Panc1 (cell line): ENCODE measurements around the gene CIPC. TPM values are rescaled to one million over a fixed set of nuclear protein-coding genes. Genes with fewer than 3 reads are reported as not detected.

Experiments used
- ATAC-seq: fragments of 200-7000 bp; cut with Tn5 transposase; 2 replicates; pipeline ENCODE4 v1.9.1; 2020; ENCODE audit warnings: mild to moderate bottlenecking, moderate library complexity
- BruUV-seq: library from RNA; stranded (reverse); fragments of 400-500 nt; replicated peaks from 2 replicates; lab custom pipeline; 2021; lab: Mats Ljungman, UMichigan
- CTCF ChIA-PET: fragments of 300-600 bp; sonication (Branson Sonifier 250); formaldehyde crosslinking; loops from one replicate; lab custom pipeline; 2022; ENCODE audit warnings: antibody characterized with exemption; lab: Charles Lee
- POLR2A ChIA-PET: fragments of 300-600 bp; sonication (Branson Sonifier 250); formaldehyde crosslinking; loops from one replicate; lab custom pipeline; 2022; ENCODE audit warnings: antibody characterized with exemption; lab: Charles Lee
- DNase-seq: peaks from one replicate; pipeline ENCODE4 v3.0.0-alpha.2; 2010; ENCODE audit warnings: low read depth, low spot score
- H3K27ac ChIP-seq: 2 replicates; pipeline ENCODE4 v1.5.1; 2011; ENCODE audit warnings: mild to moderate bottlenecking, low read length, inconsistent platforms
- H3K27me3 ChIP-seq: fragments of 200-500 bp; sonication (Bioruptor generic); 2 replicates; pipeline ENCODE4 v1.6.0; 2014; ENCODE audit warnings: low read length, inconsistent platforms; ENCODE audit not compliant: control insufficient read depth, insufficient read depth
- H3K36me3 ChIP-seq: fragments of 200-500 bp; sonication (Bioruptor generic); 2 replicates; pipeline ENCODE4 v1.5.1; 2014; ENCODE audit warnings: inconsistent platforms, mild to moderate bottlenecking, low read length, moderate library complexity; ENCODE audit not compliant: control insufficient read depth, insufficient read depth
- H3K4me1 ChIP-seq: 2 replicates; pipeline ENCODE4 v1.5.1; 2011; ENCODE audit warnings: inconsistent platforms, mild to moderate bottlenecking, low read length, moderate library complexity; ENCODE audit not compliant: control insufficient read depth, insufficient read depth
- H3K4me3 ChIP-seq, 2 experiments: 2 replicates each; pipeline ENCODE4 v1.5.1; 2011 to 2012; ENCODE audit warnings: low read depth in 2 of 2, low read length in 2 of 2, mild to moderate bottlenecking in 2 of 2, inconsistent platforms in 1 of 2, moderate library complexity in 1 of 2
- H3K9me3 ChIP-seq: fragments of 200-500 bp; sonication (Bioruptor generic); 2 replicates; pipeline ENCODE4 v1.5.1; 2014; ENCODE audit warnings: low read depth, mild to moderate bottlenecking, inconsistent platforms, low read length, moderate library complexity; ENCODE audit not compliant: control insufficient read depth, insufficient read depth
- CTCF ChIP-seq: fragments of 450-650 bp; IDR thresholded peaks from 2 replicates; pipeline ENCODE4 v1.5.1; 2017; ENCODE audit warnings: mild to moderate bottlenecking
- POLR2AphosphoS5 ChIP-seq: IDR thresholded peaks from 2 replicates; pipeline ENCODE4 v1.6.1; 2012; ENCODE audit warnings: mild to moderate bottlenecking, low read depth, low read length, moderate library complexity
- REST ChIP-seq, 2 experiments: IDR thresholded peaks; 2 replicates each; pipeline ENCODE4 v1.6.1; 2011 to 2012; ENCODE audit warnings: low read depth in 2 of 2, control low read depth in 1 of 2, low read length in 1 of 2, mild to moderate bottlenecking in 1 of 2, moderate library complexity in 1 of 2; ENCODE audit not compliant: insufficient read depth in 1 of 2
- SIN3A ChIP-seq: IDR thresholded peaks from 2 replicates; pipeline ENCODE4 v1.6.1; 2012; ENCODE audit warnings: low read depth, mild to moderate bottlenecking, low read length, moderate library complexity, borderline replicate concordance; ENCODE audit not compliant: insufficient read depth
- TCF7L2 ChIP-seq: IDR thresholded peaks from 2 replicates; pipeline ENCODE4 v1.6.1; 2011; ENCODE audit warnings: mild to moderate bottlenecking, low read depth, low read length, inconsistent platforms
- in situ Hi-C: cut with HindIII; loops from 2 replicates; pipeline ENCODE4 v1.10.0; 2016; ENCODE audit warnings: low sequenced_read_pairs, low pct_unique_long_range_greater_than_20kb
- intact Hi-C: fragments of 100-400 bp; cut with micrococcal nuclease; formaldehyde crosslinking; loops from one replicate; pipeline ENCODE4 v1.10.0; 2022; ENCODE audit not compliant: unreplicated experiment
- total RNA-seq: library from RNA; stranded (reverse); gene quantifications from one replicate; pipeline ENCODE4 v1.2.1, GENCODE V29; 2021; ENCODE audit not compliant: unreplicated experiment

Gene CIPC
- total RNA-seq, 1 experiment from 2014 or later, result 20.3 TPM

- peak; percentile 24 for DNase-seq
- H3K36me3 ChIP-seq, result no peaks in the 10 kb centered on the region
- H3K27me3 ChIP-seq, result peaks cover 3% of the 10 kb centered on the region; the same call in 1 of the 2 replicates
- in situ Hi-C loops (no loop called here), intact Hi-C loops (loop anchor here (2.0 to 5.0 kb wide), 3 partner anchors 61 to 165 kb away; no protein-coding TSS in a partner anchor)
- no peak for TF ChIP-seq POLR2AphosphoS5
- no peak; the same call in 1 of the 2 replicates for TF ChIP-seq CTCF
- TF ChIP-seq TCF7L2, result no peak
- TF ChIP-seq REST (IDR thresholded peaks at IDR 0.05; ENCODE audit: insufficient read depth in 1 of 2, low read depth in 2 of 2, low read length in 1 of 2), result no peak
- no peak for TF ChIP-seq SIN3A
- no peak overlapping the region for H3K4me3 ChIP-seq
- H3K9me3 ChIP-seq, result no peaks in the 10 kb centered on the region
- peak; percentile 83 for ATAC-seq
- POLR2A ChIA-PET, result no interaction called here
- H3K4me1 ChIP-seq, result no peaks in the 10 kb centered on the region
- H3K27ac ChIP-seq, result no peak overlapping the region
- no TSS peak for BruUV-seq
- CTCF ChIA-PET, result interaction anchor here (0.5 to 3.4 kb wide), 8 partner anchors 9 to 279 kb away, joined by 3 to 33 read pairs (median 4); no protein-coding TSS in a partner anchor
Measured at GRCh38 chr14:77151918-77152588, 54.0 kb downstream of the CIPC start.

- in situ Hi-C loops, result no loop called here
- H3K36me3 ChIP-seq, result no peaks in the 10 kb centered on the region
- CTCF ChIA-PET, result interaction anchor here (3.4 kb wide), 1 partner anchor 162 kb away, joined by 33 read pairs; no protein-coding TSS in a partner anchor
- TF ChIP-seq SIN3A, result no peak
- TF ChIP-seq TCF7L2, result no peak
- TF ChIP-seq POLR2AphosphoS5, result no peak
- H3K27ac ChIP-seq, result no peak overlapping the region
- intact Hi-C loops, result loop anchor here (2.0 to 5.0 kb wide), 3 partner anchors 59 to 163 kb away; no protein-coding TSS in a partner anchor
- H3K27me3 ChIP-seq, result 0 out of 2 replicates have a peak, but pooled peaks cover 2% of the 10 kb centered on the region
- H3K4me3 ChIP-seq, result no peak overlapping the region
- H3K4me1 ChIP-seq, result no peaks in the 10 kb centered on the region
- H3K9me3 ChIP-seq, result no peaks in the 10 kb centered on the region
- POLR2A ChIA-PET, result no interaction called here
- DNase-seq (no peak), ATAC-seq (no peak)
- no TSS peak for BruUV-seq
Measured at GRCh38 chr14:77153802-77154201, 55.7 kb downstream of the CIPC start.

GRCh38 chr14:77154421-77154820, 56.4 kb downstream of the CIPC start:
- ATAC-seq, result no peak
- H3K4me1 ChIP-seq, result no peaks in the 10 kb centered on the region
- TF ChIP-seq REST (IDR thresholded peaks at IDR 0.05; ENCODE audit: insufficient read depth in 1 of 2, low read depth in 2 of 2, low read length in 1 of 2), result no peak
- TF ChIP-seq TCF7L2, result no peak
- TF ChIP-seq CTCF, result no peak
- no peak for TF ChIP-seq SIN3A
- no peak for TF ChIP-seq POLR2AphosphoS5
- POLR2A ChIA-PET, result no interaction called here
- CTCF ChIA-PET, result no interaction called here
- 0 out of 2 replicates have a peak, but pooled peaks cover 2% of the 10 kb centered on the region for H3K27me3 ChIP-seq
- no peaks in the 10 kb centered on the region for H3K9me3 ChIP-seq
- no peak overlapping the region for H3K4me3 ChIP-seq
- H3K27ac ChIP-seq, result no peak overlapping the region
- H3K36me3 ChIP-seq, result no peaks in the 10 kb centered on the region
- DNase-seq, result no peak
- in situ Hi-C loops, result no loop called here
- BruUV-seq, result no TSS peak
- intact Hi-C loops, result loop anchor here (5.0 kb wide), 2 partner anchors 143 to 163 kb away; no protein-coding TSS in a partner anchor
